ENCODE results near the gene KRTCAP2.
"Not testable (repeated sequence)": the region's sequence is repeated elsewhere in the genome, so short reads cannot be mapped to it uniquely, and the experiment has no call there.

- TF ChIP-seq, protein P1, sequence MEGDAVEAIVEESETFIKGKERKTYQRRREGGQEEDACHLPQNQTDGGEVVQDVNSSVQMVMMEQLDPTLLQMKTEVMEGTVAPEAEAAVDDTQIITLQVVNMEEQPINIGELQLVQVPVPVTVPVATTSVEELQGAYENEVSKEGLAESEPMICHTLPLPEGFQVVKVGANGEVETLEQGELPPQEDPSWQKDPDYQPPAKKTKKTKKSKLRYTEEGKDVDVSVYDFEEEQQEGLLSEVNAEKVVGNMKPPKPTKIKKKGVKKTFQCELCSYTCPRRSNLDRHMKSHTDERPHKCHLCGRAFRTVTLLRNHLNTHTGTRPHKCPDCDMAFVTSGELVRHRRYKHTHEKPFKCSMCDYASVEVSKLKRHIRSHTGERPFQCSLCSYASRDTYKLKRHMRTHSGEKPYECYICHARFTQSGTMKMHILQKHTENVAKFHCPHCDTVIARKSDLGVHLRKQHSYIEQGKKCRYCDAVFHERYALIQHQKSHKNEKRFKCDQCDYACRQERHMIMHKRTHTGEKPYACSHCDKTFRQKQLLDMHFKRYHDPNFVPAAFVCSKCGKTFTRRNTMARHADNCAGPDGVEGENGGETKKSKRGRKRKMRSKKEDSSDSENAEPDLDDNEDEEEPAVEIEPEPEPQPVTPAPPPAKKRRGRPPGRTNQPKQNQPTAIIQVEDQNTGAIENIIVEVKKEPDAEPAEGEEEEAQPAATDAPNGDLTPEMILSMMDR (IDR thresholded peaks at IDR 0.05), result not testable (repeated sequence)
- not testable (repeated sequence) for TF ChIP-seq POLR2A (IDR thresholded peaks at IDR 0.05; ENCODE audit: low read depth)
These were observed 9.3 kb downstream of the KRTCAP2 start for GRCh38 chr1:155163785-155164184.
